Kidney (tissue), 14 donors: ENCODE measurements around the gene PPP1R12A. TPM values are rescaled to one million over a fixed set of nuclear protein-coding genes. Genes with fewer than 3 reads are reported as not detected.

Experiments used
- DNase-seq, 5 donors: peaks; one replicate each; pipeline ENCODE4 v3.0.0-alpha.2; 2013 to 2020
- FAIRE-seq: peaks from 2 replicates; lab custom pipeline; 2012; peaks lifted over from hg19 to GRCh38; lab: Jason Lieb, UNC
- H3K27ac ChIP-seq, 2 donors: one replicate each; pipeline ENCODE4 v1.7.0; 2013; ENCODE audit warnings: low read depth in 2 of 2, low read length in 2 of 2, inconsistent platforms in 1 of 2
- H3K27me3 ChIP-seq: one replicate; pipeline ENCODE4 v1.7.1; 2013; ENCODE audit warnings: low read length, inconsistent platforms; ENCODE audit not compliant: control insufficient read depth, insufficient read depth
- H3K36me3 ChIP-seq, 3 donors: one replicate each; pipeline versions ENCODE4 v1.7.0 to v1.7.1; 2013; ENCODE audit warnings: low read length in 3 of 3, control low read depth in 1 of 3, inconsistent platforms in 1 of 3; ENCODE audit not compliant: insufficient read depth in 3 of 3, control insufficient read depth in 2 of 3
- H3K4me1 ChIP-seq, 3 donors: one replicate each; pipeline versions ENCODE4 v1.7.0 to v1.7.1; 2013; ENCODE audit warnings: low read length in 3 of 3, inconsistent platforms in 1 of 3, low read depth in 1 of 3; ENCODE audit not compliant: control insufficient read depth in 2 of 3, insufficient read depth in 2 of 3
- H3K4me3 ChIP-seq, 3 donors: one replicate each; pipeline versions ENCODE4 v1.7.0 to v1.8.1; 2013; ENCODE audit warnings: low read length in 3 of 3, control low read depth in 1 of 3, inconsistent platforms in 1 of 3
- H3K9ac ChIP-seq, 3 donors: one replicate each; pipeline versions ENCODE4 v1.7.0 to v1.7.1; 2013; ENCODE audit warnings: low read length in 3 of 3, control low read depth in 1 of 3, inconsistent platforms in 1 of 3
- H3K9me3 ChIP-seq, 3 donors: one replicate each; pipeline versions ENCODE4 v1.7.0 to v1.7.1; 2013; ENCODE audit warnings: low read length in 3 of 3, control low read depth in 1 of 3, inconsistent platforms in 1 of 3; ENCODE audit not compliant: control insufficient read depth in 2 of 3, insufficient read depth in 1 of 3
- intact Hi-C: fragments of 100-400 bp; cut with DNase I; formaldehyde crosslinking; loops from one replicate; pipeline ENCODE4 v1.11.1; 2022
- polyA plus RNA-seq: library from polyadenylated mRNA; stranded (reverse); fragments of 350-450 nt; fragmentation: Illumina TruSeq; extraction: RNeasy Lipid Tissue Mini Kit (QIAGEN cat#74804); gene quantifications from one replicate; pipeline ENCODE4 v1.2.3, GENCODE V29; 2014; ENCODE audit warnings: low read depth, low replicate concordance; ENCODE audit not compliant: insufficient read depth
- total RNA-seq: library from RNA; stranded (reverse); fragmentation: NEBNext Ultra II Directional; extraction: Animal tissue kit (Norgen Biotek cat#: 25700); gene quantifications from one replicate; pipeline ENCODE4 v1.2.1, GENCODE V29; 2021
- TF ChIP-seq, protein P1 (sequence below): IDR thresholded peaks from 3 replicates; pipeline ENCODE4 v1.5.1; 2012; ENCODE audit warnings: mild to moderate bottlenecking, moderate library complexity, borderline replicate concordance; ENCODE audit not compliant: insufficient read depth; ENCODE audit errors: extremely low read depth
- donor health status: control.
- donor health status: control.
- donor health status: control.
- donor health status: control.
- donor health status: control.
- donor health status: DM: yes; HTN: yes; CAD: no.
- donor health status: Normal renal cell carcinoma (clear cell type).

The PPP1R12A gene
- total and polyA plus RNA-seq, 2 donors from 2014 or later, result 10.3 to 82.5 TPM

DNA sequence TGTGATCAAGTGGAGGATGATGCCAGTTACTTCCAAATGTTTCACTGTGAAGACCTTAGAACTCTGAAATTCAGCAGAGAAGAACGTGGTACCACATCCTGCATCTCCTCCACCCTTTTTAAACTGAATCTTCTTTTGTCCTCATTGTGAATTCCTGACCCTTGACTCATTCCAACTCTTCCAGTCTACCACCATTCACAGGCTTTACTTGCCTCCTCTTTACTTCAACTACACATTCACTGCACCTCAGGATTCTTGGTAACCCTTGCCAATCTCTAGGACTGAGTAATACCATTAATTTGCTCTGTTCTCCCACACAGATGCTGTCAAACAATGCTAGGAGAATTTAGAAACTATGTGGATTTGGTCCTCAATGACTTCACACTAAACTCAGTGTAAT is 37.3 kb downstream of the PPP1R12A start:
- Histone ChIP-seq H3K27ac (no peak overlapping the region), H3K4me3 (no peak overlapping the region), H3K9ac (no peak overlapping the region), H3K27me3 (no peaks in the 10 kb centered on the region), H3K36me3 (no peaks in the 10 kb centered on the region), H3K9me3 (no peaks in the 10 kb centered on the region), H3K4me1 (peaks cover 0 to 10% (median 4%) of the 10 kb centered on the region in 3 donors)
- DNase-seq, result no peak
- no peak for FAIRE-seq
- intact Hi-C loops, result no loop called here
- TF ChIP-seq, protein P1, sequence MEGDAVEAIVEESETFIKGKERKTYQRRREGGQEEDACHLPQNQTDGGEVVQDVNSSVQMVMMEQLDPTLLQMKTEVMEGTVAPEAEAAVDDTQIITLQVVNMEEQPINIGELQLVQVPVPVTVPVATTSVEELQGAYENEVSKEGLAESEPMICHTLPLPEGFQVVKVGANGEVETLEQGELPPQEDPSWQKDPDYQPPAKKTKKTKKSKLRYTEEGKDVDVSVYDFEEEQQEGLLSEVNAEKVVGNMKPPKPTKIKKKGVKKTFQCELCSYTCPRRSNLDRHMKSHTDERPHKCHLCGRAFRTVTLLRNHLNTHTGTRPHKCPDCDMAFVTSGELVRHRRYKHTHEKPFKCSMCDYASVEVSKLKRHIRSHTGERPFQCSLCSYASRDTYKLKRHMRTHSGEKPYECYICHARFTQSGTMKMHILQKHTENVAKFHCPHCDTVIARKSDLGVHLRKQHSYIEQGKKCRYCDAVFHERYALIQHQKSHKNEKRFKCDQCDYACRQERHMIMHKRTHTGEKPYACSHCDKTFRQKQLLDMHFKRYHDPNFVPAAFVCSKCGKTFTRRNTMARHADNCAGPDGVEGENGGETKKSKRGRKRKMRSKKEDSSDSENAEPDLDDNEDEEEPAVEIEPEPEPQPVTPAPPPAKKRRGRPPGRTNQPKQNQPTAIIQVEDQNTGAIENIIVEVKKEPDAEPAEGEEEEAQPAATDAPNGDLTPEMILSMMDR, result no peak

GRCh38 chr12:79895804-79896203 is 39.1 kb downstream of the PPP1R12A start:
- TF ChIP-seq, protein P1, result no peak
- Histone ChIP-seq H3K27ac (no peak overlapping the region), H3K9me3 (no peaks in the 10 kb centered on the region), H3K27me3 (no peaks in the 10 kb centered on the region), H3K4me1 (peaks cover 0 to 4% (median 0%) of the 10 kb centered on the region in 3 donors), H3K36me3 (no peaks in the 10 kb centered on the region), H3K9ac (no peak overlapping the region), H3K4me3 (no peak overlapping the region)
- FAIRE-seq (no peak), DNase-seq (no peak)
- intact Hi-C loops, result no loop called here

DNA sequence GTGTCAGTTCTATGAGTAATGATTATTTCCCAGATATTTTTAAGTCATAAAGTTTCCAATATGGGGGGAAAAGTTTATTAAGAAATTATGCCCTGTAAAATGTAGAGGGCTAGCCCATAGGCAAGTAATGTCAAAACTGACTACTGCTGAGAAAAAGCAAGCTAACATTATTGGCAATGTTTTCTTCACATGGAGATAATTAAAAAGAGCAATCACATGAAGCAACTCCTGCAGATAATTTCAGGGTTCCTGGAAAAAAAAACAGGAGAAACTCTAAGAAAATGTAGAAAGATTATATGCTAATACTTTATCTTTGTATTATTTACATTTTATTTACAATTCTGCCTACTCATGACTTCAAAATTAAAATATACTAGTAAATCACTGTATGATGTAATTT is 39.8 kb downstream of the PPP1R12A start:
- no peak overlapping the region for H3K9ac ChIP-seq
- intact Hi-C loops, result no loop called here
- FAIRE-seq (no peak), DNase-seq (no peak)
- no peaks in the 10 kb centered on the region for H3K36me3 ChIP-seq
- H3K4me3 ChIP-seq, result no peak overlapping the region
- no peak overlapping the region for H3K27ac ChIP-seq
- peaks cover 0 to 4% (median 0%) of the 10 kb centered on the region in 3 donors for H3K4me1 ChIP-seq
- no peaks in the 10 kb centered on the region for H3K9me3 ChIP-seq
- no peaks in the 10 kb centered on the region for H3K27me3 ChIP-seq
- TF ChIP-seq, protein P1, result no peak

DNA sequence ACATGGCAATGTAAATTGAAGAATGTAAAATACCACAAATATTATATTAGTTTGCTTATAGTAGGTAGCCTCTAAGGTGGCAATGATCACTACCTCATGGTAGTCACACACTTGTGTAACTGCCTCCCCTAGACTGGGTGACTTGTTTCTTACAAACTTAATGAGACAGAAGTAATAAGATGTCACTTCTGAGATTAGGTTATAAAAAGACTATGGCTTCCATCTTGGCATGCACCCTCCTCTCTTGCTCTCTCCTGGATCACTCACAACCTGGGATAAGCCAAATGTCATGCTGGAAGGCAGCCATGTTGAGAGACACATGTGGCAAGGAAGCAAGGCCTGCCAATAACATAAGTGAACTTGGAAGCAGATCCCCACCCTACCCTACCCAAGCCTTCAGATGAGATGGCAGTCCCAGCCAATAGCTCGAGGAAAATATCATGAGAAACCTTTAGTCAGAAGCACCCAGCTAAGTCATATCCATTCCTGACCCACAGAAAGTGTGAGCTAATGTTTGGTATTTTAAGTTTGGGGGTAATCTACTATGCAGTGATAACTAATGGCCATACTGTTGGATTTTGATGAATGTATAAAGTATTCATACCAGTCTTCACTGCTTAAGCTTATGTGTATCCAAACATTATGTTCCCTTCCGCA is 43.3 kb downstream of the PPP1R12A start:
- intact Hi-C loops, result no loop called here
- no peaks in the 10 kb centered on the region for H3K36me3 ChIP-seq
- H3K27me3 ChIP-seq, result no peaks in the 10 kb centered on the region
- no peak overlapping the region for H3K9ac ChIP-seq
- FAIRE-seq, result no peak
- peaks cover 0 to 22% (median 0%) of the 10 kb centered on the region in 3 donors for H3K4me1 ChIP-seq
- H3K9me3 ChIP-seq, result no peaks in the 10 kb centered on the region
- no peak overlapping the region for H3K4me3 ChIP-seq
- H3K27ac ChIP-seq, result no peak overlapping the region
- DNase-seq, result no peak
- TF ChIP-seq, protein P1, result no peak
